Measurements from ENCODE around the gene VPS54.

Gene VPS54, protein sequence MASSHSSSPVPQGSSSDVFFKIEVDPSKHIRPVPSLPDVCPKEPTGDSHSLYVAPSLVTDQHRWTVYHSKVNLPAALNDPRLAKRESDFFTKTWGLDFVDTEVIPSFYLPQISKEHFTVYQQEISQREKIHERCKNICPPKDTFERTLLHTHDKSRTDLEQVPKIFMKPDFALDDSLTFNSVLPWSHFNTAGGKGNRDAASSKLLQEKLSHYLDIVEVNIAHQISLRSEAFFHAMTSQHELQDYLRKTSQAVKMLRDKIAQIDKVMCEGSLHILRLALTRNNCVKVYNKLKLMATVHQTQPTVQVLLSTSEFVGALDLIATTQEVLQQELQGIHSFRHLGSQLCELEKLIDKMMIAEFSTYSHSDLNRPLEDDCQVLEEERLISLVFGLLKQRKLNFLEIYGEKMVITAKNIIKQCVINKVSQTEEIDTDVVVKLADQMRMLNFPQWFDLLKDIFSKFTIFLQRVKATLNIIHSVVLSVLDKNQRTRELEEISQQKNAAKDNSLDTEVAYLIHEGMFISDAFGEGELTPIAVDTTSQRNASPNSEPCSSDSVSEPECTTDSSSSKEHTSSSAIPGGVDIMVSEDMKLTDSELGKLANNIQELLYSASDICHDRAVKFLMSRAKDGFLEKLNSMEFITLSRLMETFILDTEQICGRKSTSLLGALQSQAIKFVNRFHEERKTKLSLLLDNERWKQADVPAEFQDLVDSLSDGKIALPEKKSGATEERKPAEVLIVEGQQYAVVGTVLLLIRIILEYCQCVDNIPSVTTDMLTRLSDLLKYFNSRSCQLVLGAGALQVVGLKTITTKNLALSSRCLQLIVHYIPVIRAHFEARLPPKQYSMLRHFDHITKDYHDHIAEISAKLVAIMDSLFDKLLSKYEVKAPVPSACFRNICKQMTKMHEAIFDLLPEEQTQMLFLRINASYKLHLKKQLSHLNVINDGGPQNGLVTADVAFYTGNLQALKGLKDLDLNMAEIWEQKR

DNA sequence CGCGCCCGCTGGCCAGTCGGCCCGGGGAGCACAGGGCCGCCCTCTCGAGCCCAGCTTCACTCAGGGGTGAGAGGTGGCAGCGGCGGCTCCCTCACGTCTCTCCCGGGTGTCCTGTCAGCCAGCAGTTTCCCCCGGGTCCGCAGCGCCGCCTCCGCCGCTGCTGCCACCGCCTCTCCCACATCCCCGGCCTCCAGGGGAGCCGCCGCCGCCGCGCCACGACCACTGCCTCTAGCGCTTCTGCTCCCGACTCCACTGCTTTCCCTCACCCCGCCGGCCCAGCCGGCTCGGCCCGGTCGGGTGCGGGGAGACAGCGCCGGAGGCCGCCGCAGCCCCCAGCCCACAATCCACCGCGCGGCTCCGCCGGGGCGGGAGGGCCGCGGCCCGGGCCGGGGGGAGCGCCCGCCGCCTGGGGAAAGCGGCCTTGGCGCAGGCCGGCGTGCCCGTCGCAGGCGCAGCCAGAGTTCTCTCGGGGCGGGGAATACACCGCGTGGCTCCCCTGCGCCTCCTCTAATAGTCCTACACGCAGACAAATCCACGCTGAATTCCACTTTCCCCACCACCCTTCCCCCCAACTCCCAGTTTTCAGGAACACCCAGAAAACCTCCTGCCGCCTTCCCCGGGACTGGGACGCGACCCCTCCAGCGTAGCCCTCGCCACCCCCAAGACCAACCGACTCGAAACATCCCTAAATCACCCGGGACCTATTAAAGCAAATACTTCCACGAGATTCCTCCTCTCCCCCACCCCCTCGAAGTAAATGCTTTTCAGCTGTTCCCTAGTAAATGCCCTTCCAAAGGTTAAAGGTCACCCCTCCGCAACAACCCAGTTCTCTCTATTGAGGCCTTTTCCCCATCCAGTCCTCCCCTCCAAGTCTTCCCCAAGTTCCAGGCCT lies at the start of gene VPS54:
TSS of gene VPS54 (minus strand) at position 346 of the 892 bp plus-strand sequence. CDS start 35,429 bp downstream, outside the sequence.
- DNase-seq (ENCODE audit: low read depth), result peak; percentile 37

DNA sequence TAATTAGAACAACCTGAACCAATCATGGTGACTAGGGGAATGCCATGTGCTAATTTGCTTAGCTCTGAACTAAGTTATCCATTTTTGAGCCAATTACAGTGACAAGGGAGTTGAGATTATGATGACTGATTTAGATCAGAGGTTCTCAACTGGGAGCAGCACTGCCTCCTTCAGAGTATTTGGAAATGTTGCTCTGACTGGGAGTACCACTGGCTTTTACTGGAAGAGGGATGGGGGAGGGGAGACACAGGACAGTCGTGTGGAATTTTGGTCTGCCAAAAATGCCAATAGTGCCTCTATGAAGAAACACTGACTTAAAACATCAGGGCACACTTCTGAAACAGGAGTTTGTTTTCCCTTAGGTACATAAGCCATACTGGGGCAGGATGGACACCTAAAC lies 48.1 kb upstream of the VPS54 start:
- no peak for DNase-seq (ENCODE audit: low read depth)

DNA sequence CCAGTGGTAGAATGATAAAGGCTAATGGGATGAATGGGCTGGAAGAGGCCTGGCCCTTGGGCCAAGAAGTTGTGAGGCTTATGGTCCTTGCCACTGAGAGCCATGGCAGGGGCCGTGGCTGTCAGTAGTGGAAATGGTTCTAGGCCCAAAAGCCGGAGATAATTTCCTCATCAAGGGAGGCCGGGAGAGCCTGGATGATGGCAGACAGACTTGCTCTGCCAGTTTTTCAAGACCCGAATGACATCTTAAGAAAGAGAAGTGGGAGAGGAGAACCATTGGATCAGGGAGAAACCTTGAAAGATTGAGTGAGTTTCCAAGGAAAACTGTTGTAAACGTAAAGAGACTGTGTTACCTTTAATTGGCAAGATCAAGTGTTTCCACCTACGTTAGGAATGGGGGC lies 46.3 kb upstream of the VPS54 start:
- no peak for DNase-seq (ENCODE audit: low read depth)

DNA sequence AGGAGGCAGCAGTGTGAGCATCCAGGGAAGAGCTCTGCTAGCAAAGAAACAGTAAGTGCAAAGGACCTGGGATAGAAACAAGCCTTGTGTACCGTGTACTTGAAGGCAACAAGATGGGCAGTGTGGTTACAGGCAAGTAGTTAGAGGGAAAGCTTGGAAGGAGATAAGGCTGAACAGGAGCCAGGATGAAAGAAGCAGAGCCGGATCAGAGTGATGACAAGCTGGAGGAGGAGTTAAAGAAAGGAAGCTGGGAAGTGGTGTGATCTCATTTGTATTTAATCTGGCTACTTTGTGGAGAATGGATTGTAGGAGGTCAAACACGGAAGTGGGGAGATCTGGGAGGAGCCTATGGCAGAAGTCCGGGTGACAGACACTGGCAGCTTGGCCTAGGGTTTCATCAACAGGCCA lies 44.7 kb upstream of the VPS54 start:
- DNase-seq (ENCODE audit: low read depth), result no peak

DNA sequence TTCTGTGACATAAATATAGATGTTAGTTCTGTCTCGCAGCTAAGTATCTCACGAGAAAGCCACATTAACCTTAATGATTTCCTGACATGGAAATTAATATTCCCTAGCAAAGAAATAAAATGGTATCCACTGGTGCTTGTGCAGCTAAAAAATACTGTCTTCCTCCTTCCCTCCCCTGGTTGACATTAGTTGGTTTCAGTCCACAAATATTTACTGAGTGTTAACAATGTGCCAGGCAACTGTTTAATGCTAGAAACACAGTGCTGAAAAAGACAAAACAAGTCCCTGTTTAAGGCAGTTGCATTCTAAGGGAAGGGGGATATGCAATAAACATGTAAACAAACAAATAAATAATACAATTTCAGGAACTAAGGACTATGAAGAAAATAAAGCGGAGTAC lies 44.2 kb upstream of the VPS54 start:
- DNase-seq (ENCODE audit: low read depth), result no peak

DNA sequence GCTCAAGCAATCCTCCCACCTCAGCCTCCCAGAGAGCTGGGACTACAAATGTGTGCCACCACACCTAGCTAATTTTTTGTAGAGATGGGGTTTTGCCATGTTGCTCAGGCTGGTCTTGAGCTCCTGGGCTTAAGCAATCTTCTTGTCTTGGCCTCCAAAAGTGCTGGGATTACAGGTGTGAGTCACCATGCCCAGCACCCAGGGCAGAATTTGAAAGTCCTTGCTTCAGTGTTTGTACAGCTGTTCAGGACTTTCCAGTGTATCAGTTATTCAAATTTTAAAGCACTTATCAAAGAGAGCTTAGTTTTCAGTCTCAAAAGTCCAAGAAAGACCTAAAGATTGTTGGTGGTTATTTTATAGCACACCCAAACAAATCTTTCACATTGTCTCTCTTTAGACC lies 43.6 kb upstream of the VPS54 start:
- no peak for DNase-seq (ENCODE audit: low read depth)

DNA sequence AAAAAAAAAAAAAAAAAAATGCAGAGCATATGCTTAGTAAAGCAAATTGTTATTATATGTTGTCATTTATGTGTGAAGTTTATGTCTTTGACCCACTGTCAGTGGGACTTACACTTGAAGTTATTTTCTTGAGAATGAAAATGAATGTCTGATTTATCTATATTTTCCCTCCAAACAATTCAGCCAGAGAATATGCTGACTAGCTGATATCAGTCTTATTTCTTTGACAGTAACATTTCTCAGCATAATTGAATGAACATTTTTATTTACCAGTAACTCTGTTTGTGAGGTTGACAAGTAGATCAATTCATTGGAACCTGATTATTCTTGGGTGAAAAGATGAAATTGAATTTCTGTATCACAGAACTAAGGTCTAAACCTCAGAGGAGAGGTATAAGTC lies 40.0 kb upstream of the VPS54 start:
- DNase-seq (ENCODE audit: low read depth), result no peak

DNA sequence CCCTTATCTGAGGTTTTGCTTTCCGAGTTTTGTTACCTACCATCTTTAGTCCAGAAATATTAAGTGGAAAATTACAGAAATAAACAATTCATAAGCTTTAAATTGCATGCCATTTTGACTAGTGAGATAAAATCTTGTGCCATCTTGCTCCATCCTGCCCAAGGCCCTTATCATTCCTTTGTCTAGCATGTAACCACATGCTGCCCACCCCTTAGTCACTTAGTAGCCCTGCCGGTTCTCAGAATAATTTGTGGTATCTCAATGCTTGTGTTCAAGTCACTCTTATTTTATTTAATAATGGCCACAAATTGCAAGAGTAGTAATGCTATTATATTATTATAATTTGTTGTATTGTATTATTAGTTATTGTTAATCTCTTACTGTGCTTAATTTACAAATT lies 36.8 kb upstream of the VPS54 start:
- DNase-seq (ENCODE audit: low read depth), result no peak

DNA sequence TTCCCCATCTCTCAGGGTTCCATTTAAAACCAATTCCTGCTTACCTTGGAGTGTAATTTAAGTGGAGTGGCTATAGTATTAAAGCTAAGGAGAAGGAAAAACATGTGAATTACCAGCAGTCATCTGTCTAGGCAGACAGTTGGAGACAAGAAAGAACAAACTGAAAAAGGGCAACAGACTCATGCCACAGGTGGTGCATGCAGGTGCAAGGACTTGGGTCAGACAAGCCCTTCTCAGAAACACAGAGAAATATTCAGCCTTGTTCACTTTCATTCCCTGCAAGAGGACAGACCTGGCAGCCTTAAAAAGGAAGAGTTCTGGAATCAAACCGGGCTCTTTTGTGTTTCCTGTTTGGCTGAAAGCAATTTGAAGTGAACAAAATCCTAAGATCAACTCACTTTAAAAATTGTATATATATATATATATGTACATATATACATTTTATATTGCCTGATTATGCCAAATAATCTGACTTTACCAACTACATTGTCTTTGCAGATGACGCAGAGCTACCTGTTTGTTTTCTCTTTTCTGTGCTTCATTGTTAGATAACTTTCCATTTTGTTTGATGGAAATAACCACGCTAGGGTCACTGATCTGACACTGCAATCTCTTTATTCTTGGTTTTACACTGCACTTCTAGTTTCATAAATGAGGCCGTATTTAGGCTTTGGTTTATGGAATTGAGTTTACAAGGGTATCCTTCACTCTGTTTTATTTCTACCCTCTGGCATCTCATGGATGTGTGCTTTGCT lies 35.1 kb upstream of the VPS54 start:
- DNase-seq (ENCODE audit: low read depth), result no peak

DNA sequence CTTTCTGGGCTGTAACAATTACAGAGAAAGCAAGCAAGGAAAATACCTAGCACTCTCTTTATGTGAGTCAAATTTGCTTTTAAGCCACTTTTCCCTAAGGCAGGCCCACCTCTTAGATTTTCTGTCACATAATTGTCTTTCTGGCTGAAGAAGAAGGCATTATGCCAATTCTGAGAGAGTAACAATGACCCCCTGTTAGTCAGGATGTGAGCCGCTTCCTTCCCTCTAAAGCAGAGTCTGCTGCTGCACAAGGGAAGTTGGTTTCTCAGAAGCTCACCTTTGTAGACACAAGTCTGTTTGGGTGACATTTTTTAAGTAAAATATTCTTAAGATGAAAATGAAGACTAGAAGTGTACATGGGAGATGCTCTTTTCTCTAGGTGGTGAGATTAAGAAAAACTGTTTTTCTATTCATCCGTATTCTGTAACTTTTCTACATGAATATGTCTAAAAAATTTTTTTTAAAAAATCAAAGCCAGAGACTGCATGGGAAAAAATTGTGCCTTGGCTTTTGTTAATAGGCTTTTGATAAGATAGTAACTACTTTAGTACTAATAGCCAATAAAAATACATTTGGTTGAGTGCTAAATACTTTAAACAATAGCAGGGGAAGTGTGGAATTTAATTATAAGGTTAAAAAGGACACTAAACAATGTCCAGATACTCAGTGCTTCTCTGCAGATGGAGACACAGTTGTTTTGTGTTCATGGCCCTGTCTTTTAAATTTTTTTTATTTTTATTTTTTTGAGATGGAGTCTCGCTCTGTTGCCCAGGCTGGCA lies 33.4 kb upstream of the VPS54 start:
- DNase-seq (ENCODE audit: low read depth), result no peak

DNA sequence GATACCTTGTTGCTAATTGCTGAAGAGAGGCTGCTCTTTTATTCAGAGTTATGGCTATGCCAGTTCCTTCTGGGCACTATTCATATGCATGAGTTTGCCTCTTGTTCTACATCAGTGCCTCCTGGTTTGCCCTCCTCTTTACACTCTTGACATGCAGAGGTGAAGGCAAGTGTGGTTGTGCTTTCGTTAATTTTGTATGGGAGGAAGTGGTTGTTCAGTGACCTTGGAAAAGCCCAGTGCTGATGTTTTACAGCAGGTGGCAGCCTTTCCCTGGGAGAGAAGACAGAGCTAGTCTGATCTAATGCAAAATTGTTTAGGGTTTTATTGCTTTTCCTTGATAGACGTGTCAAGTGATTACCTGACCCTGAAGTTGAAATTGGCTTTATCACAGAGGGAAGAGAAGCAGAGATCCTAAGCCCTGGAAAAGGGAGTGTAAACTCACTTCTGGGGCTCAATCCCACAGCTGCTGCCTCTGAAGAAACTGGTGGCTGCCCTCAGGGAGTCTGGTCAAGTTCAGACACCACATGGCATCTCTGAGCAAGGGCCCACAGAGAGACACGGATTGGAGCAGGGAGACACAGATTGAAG lies 30.5 kb upstream of the VPS54 start:
- DNase-seq (ENCODE audit: low read depth), result peak; percentile 62

DNA sequence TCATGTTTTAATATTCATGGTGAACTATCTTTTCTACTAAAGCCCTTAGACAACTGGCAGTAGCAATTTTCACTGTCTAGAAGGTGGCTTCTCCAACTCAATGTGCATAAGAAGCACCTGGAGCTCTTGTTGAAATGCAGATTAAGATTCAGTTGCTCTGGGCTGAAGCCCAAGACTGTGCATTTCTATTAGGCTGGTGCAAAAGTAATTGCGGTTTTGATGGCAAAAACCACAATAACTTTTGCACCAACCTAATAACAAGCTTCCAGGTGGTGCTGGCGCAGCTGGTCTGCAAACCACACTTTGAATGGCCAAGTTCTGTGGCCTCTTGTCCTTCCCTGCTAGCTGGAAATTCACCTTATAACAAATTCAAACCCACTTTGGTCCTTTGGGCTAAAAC lies 26.7 kb upstream of the VPS54 start:
- DNase-seq (ENCODE audit: low read depth), result no peak

DNA sequence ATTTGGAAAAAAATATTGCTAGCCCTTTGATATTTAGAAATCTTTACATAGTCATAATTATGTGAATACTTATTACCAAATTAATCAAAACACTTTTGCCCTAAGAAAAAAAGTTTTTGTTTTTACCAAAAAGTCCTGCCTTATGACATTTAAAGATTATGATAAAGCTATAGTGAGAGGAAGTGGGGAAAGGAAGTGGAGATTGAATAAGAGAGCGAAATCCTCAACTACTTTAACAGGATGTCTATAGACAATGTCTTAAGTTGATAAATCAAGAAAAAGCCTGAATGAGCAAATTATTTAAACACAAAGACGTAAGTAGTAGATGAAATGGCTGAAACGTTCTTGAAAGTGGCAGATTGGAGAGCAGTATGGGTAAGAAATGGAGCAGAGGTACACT lies 20.9 kb upstream of the VPS54 start:
- DNase-seq (ENCODE audit: low read depth), result no peak

DNA sequence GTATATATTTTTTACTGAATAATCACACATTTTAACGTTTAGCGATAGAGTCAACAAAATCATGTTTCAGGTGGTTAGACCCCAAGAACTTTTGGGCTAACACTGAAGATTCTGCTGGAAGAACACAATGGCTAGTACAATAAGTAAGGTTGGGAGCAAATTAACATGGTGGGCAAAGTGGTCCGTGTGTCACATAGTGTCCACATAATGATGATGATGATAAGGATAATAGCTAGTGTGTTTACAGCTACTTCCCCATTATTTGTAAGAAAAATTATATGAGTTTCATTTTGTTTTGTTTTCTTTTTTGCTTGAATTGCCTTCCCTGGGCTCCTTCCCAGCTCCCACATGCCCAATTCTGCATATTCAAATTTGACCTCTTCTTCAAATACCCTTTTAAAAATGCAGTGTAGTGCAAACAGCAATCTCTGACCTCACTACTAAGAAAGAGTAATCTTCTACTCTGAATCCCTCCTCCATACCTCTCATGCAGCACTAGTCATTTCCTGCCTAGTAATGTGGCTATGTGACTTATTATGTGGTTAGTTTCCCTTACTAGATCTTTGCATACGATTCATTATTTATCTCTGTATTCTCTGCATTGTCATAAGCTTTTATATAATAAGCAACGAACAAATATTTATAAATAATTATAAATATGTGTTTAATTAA lies 16.9 kb upstream of the VPS54 start:
- no peak for DNase-seq (ENCODE audit: low read depth)

DNA sequence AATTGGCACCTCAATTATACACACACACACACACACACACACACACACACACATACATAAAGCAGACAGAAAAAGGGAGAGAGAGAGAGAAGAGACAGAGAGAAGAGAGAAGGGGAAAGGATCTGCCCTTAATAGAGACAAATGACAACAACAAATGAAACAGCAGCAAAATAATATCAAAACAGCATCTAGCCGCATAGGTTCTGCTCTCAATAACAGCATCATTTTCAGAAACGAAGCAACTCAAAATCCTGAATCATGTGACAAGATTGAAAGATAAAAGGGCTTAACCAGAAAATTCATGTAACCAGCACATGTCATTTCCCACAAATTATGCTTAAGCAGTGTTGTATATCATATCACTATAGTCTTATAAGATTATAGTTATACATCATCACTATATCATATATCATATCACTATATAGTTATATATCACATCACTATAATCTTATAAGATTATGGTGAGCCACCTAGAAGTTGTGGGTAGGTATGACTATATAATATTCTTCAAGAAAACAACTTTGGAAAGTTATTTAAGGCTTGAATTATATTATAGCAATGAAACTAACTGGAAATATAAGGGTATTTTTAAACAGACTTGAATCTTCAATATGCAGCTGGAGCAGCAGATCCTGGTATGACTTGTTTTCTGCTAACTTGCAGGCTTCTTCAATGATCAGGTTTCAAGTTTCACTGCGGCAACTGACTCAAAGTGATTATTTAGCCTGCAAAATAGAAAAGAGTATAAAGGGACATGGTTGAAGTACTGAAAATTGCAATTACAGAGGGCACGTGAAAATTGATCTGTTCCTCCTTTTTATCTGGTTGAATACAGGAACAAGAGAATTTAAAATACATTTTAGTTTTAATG lies 16.1 kb upstream of the VPS54 start:
- no peak for DNase-seq (ENCODE audit: low read depth)

DNA sequence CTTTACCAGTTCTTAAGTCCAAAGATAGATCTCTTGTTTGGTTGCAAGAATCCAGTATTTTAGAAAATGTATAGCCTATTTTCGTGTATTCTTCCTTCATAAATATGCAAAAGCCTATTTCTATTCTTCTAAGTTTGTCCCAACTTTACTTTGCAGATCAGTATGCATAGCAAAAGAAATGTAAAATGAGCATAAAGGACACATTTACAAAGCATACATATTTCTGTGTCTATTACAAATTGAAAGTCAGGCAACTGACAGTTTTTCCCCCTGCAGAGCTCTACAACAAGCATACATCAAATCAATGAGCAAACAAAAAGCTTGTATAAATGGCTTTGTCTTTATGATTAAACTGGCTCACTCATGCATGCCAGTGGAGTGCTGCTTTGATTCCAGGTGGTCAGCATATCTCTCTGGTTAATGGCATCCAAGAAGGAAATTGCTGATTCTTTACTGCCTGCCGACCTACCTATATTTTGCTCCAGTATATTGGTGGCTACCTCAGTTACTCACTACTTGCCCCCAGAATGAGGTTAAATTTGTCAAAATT lies 10.0 kb upstream of the VPS54 start:
- no peak for DNase-seq (ENCODE audit: low read depth)

DNA sequence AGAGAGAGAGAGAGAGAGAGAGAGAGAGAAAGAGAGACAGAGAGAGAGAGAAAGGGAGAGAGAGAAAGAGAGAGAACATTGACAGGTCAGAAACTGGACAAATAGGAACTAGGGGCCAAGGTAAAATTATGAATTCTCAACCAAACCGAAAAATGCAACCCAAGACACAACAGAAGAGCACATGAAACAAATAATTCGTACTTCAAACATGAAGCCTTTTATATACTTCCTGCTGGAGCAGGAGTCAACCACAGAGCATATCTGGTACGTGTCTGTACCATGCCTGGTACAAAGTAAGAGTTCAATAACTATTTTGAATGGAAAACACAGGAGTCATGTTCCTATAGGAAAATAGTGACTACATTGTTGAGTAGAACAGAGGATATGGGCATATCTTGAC lies 6.5 kb upstream of the VPS54 start:
- DNase-seq (ENCODE audit: low read depth), result no peak

DNA sequence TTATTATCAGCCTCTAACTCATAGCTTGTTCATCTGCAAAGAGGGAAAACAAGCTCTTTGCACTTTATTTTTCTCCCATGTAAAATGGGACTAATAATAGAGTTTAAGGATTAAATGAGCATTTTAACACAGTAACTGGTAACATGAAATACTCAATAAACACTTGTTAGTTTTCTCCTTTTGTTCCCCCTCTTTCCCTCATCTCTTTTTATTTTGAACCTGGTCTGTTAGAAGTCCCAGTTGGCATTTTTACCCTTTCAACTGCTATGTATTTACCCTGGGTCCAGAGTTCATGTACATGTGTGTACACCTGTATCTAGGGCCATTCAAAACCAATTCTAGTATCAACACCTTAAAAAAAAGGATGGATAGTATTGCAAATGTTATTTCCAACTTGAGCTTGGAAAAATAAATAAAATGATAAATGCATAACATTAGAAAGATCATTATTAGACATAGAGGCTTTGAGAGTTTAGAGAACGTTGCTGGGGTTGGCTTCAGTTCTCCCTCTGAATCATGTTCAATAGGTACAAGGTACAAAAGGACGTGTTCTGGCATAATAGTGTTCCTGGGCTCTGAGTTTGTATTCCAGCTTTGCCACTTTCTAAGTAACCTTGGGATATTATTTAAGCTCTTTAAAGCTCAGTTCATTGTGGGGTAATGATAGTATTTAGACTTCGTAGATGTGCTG lies 5.2 kb upstream of the VPS54 start:
- DNase-seq (ENCODE audit: low read depth), result no peak
